Panc1 (cell line): ENCODE measurements around the gene PAIP1. TPM values are rescaled to one million over a fixed set of nuclear protein-coding genes. Genes with fewer than 3 reads are reported as not detected.
A peak's percentile ranks its signal among the peaks of the same experiment; 100 is the strongest.

Source experiments
- ATAC-seq: fragments of 200-7000 bp; cut with Tn5 transposase; 2 replicates; pipeline ENCODE4 v1.9.1; 2020; ENCODE audit warnings: mild to moderate bottlenecking, moderate library complexity
- BruUV-seq: library from RNA; stranded (reverse); fragments of 400-500 nt; replicated peaks from 2 replicates; lab custom pipeline; 2021; lab: Mats Ljungman, UMichigan
- CTCF ChIA-PET: fragments of 300-600 bp; sonication (Branson Sonifier 250); formaldehyde crosslinking; loops from one replicate; lab custom pipeline; 2022; ENCODE audit warnings: antibody characterized with exemption; lab: Charles Lee
- POLR2A ChIA-PET: fragments of 300-600 bp; sonication (Branson Sonifier 250); formaldehyde crosslinking; loops from one replicate; lab custom pipeline; 2022; ENCODE audit warnings: antibody characterized with exemption; lab: Charles Lee
- DNase-seq: peaks from one replicate; pipeline ENCODE4 v3.0.0-alpha.2; 2010; ENCODE audit warnings: low read depth, low spot score
- H3K27ac ChIP-seq: 2 replicates; pipeline ENCODE4 v1.5.1; 2011; ENCODE audit warnings: mild to moderate bottlenecking, low read length, inconsistent platforms
- H3K27me3 ChIP-seq: fragments of 200-500 bp; sonication (Bioruptor generic); 2 replicates; pipeline ENCODE4 v1.6.0; 2014; ENCODE audit warnings: low read length, inconsistent platforms; ENCODE audit not compliant: control insufficient read depth, insufficient read depth
- H3K36me3 ChIP-seq: fragments of 200-500 bp; sonication (Bioruptor generic); 2 replicates; pipeline ENCODE4 v1.5.1; 2014; ENCODE audit warnings: inconsistent platforms, mild to moderate bottlenecking, low read length, moderate library complexity; ENCODE audit not compliant: control insufficient read depth, insufficient read depth
- H3K4me1 ChIP-seq: 2 replicates; pipeline ENCODE4 v1.5.1; 2011; ENCODE audit warnings: inconsistent platforms, mild to moderate bottlenecking, low read length, moderate library complexity; ENCODE audit not compliant: control insufficient read depth, insufficient read depth
- H3K4me3 ChIP-seq, 2 experiments: 2 replicates each; pipeline ENCODE4 v1.5.1; 2011 to 2012; ENCODE audit warnings: low read depth in 2 of 2, low read length in 2 of 2, mild to moderate bottlenecking in 2 of 2, inconsistent platforms in 1 of 2, moderate library complexity in 1 of 2
- H3K9me3 ChIP-seq: fragments of 200-500 bp; sonication (Bioruptor generic); 2 replicates; pipeline ENCODE4 v1.5.1; 2014; ENCODE audit warnings: low read depth, mild to moderate bottlenecking, inconsistent platforms, low read length, moderate library complexity; ENCODE audit not compliant: control insufficient read depth, insufficient read depth
- CTCF ChIP-seq: fragments of 450-650 bp; IDR thresholded peaks from 2 replicates; pipeline ENCODE4 v1.5.1; 2017; ENCODE audit warnings: mild to moderate bottlenecking
- POLR2AphosphoS5 ChIP-seq: IDR thresholded peaks from 2 replicates; pipeline ENCODE4 v1.6.1; 2012; ENCODE audit warnings: mild to moderate bottlenecking, low read depth, low read length, moderate library complexity
- REST ChIP-seq, 2 experiments: IDR thresholded peaks; 2 replicates each; pipeline ENCODE4 v1.6.1; 2011 to 2012; ENCODE audit warnings: low read depth in 2 of 2, control low read depth in 1 of 2, low read length in 1 of 2, mild to moderate bottlenecking in 1 of 2, moderate library complexity in 1 of 2; ENCODE audit not compliant: insufficient read depth in 1 of 2
- SIN3A ChIP-seq: IDR thresholded peaks from 2 replicates; pipeline ENCODE4 v1.6.1; 2012; ENCODE audit warnings: low read depth, mild to moderate bottlenecking, low read length, moderate library complexity, borderline replicate concordance; ENCODE audit not compliant: insufficient read depth
- TCF7L2 ChIP-seq: IDR thresholded peaks from 2 replicates; pipeline ENCODE4 v1.6.1; 2011; ENCODE audit warnings: mild to moderate bottlenecking, low read depth, low read length, inconsistent platforms
- in situ Hi-C: cut with HindIII; loops from 2 replicates; pipeline ENCODE4 v1.10.0; 2016; ENCODE audit warnings: low sequenced_read_pairs, low pct_unique_long_range_greater_than_20kb
- intact Hi-C: fragments of 100-400 bp; cut with micrococcal nuclease; formaldehyde crosslinking; loops from one replicate; pipeline ENCODE4 v1.10.0; 2022; ENCODE audit not compliant: unreplicated experiment
- total RNA-seq: library from RNA; stranded (reverse); gene quantifications from one replicate; pipeline ENCODE4 v1.2.1, GENCODE V29; 2021; ENCODE audit not compliant: unreplicated experiment

The PAIP1 gene
- total RNA-seq, 1 experiment from 2014 or later = 127 TPM

GRCh38 chr5:43514471-43514815, 42.4 kb downstream of the PAIP1 start:
- POLR2A ChIA-PET = interaction anchor here (0.5 to 0.6 kb wide), 2 partner anchors 108 to 477 kb away, joined by 3 to 8 read pairs; no protein-coding TSS in a partner anchor
- Histone ChIP-seq H3K27ac (peak overlapping the region; percentile 83), H3K27me3 (no peaks in the 10 kb centered on the region), H3K4me1 (peaks cover 19% of the 10 kb centered on the region), H3K36me3 (no peaks in the 10 kb centered on the region; the same call in 1 of the 2 replicates), H3K9me3 (no peaks in the 10 kb centered on the region), H3K4me3 (peak overlapping the region; percentile 96 to 97)
- CTCF ChIA-PET = interaction anchor here (0.8 kb wide), 1 partner anchor 30 kb away, joined by 3 read pairs; no protein-coding TSS in a partner anchor
- no peak for TF ChIP-seq TCF7L2
- no peak for TF ChIP-seq CTCF
- TF ChIP-seq POLR2AphosphoS5 = no peak
- TF ChIP-seq REST (IDR thresholded peaks at IDR 0.05; ENCODE audit: insufficient read depth in 1 of 2, low read depth in 2 of 2, low read length in 1 of 2) = no peak
- no peak for TF ChIP-seq SIN3A
- TSS peak; percentile 93 for BruUV-seq
- intact Hi-C loops (no loop called here), in situ Hi-C loops (no loop called here)
- peak; percentile 67 for ATAC-seq
- no peak for DNase-seq

GRCh38 chr5:43514025-43514424, 42.9 kb downstream of the PAIP1 start:
- CTCF ChIA-PET = interaction anchor here (0.8 kb wide), 1 partner anchor 30 kb away, joined by 3 read pairs; no protein-coding TSS in a partner anchor
- POLR2A ChIA-PET = interaction anchor here (0.6 kb wide), 1 partner anchor 477 kb away, joined by 3 read pairs; no protein-coding TSS in a partner anchor
- no peak for DNase-seq

More at GRCh38 chr5:43514025-43514424, 42.9 kb downstream of the PAIP1 start:
- H3K9me3 ChIP-seq = no peaks in the 10 kb centered on the region
- intact Hi-C loops = no loop called here
- no peaks in the 10 kb centered on the region; the same call in 1 of the 2 replicates for H3K36me3 ChIP-seq
- H3K27ac ChIP-seq = peak overlapping the region; percentile 83
- ATAC-seq = no peak
- H3K4me1 ChIP-seq = peaks cover 19% of the 10 kb centered on the region
- H3K4me3 ChIP-seq = peak overlapping the region; percentile 96 to 97
- in situ Hi-C loops = no loop called here
- no TSS peak for BruUV-seq
- H3K27me3 ChIP-seq = no peaks in the 10 kb centered on the region
- no peak for TF ChIP-seq CTCF
- TF ChIP-seq TCF7L2 = no peak
- no peak for TF ChIP-seq SIN3A
- TF ChIP-seq POLR2AphosphoS5 = no peak
- no peak for TF ChIP-seq REST (IDR thresholded peaks at IDR 0.05; ENCODE audit: insufficient read depth in 1 of 2, low read depth in 2 of 2, low read length in 1 of 2)
